GM23338 (cell line): ENCODE results near the gene MYO9A. TPM values are rescaled to one million over a fixed set of nuclear protein-coding genes. Genes with fewer than 3 reads are reported as not detected.

ENCODE experiments used
- ATAC-seq: fragments of 200-7000 bp; cut with Tn5 transposase; 3 replicates; pipeline ENCODE4 v1.9.1; 2020
- DNase-seq: peaks from one replicate; pipeline ENCODE4 v3.0.0-alpha.2; 2015; ENCODE audit warnings: low spot score
- H2AFZ ChIP-seq: fragments of 200-600 bp; sonication (generic); 2 replicates; pipeline ENCODE4 v1.8.0; 2016; ENCODE audit warnings: antibody characterized with exemption, mild to moderate bottlenecking, moderate library complexity
- H3F3A ChIP-seq: fragments of 200-600 bp; sonication (generic); replicated peaks from 2 replicates; pipeline ENCODE4 v1.8.0; 2017; ENCODE audit warnings: antibody characterized with exemption, mixed run types, low read depth
- H3K27ac ChIP-seq: fragments of 200-600 bp; sonication (generic); 2 replicates; pipeline ENCODE4 v1.6.1; 2016; ENCODE audit warnings: low read depth
- H3K27me3 ChIP-seq: fragments of 200-600 bp; sonication (generic); 2 replicates; pipeline ENCODE4 v1.8.0; 2016; ENCODE audit warnings: mild to moderate bottlenecking, mixed run types, moderate library complexity; ENCODE audit not compliant: insufficient read depth
- H3K36me3 ChIP-seq: fragments of 200-600 bp; sonication (generic); 2 replicates; pipeline ENCODE4 v1.8.0; 2016; ENCODE audit warnings: mild to moderate bottlenecking; ENCODE audit not compliant: insufficient read depth
- H3K4me1 ChIP-seq: fragments of 200-600 bp; sonication (generic); 2 replicates; pipeline ENCODE4 v1.8.0; 2016; ENCODE audit warnings: mild to moderate bottlenecking, moderate library complexity; ENCODE audit not compliant: insufficient read depth
- H3K4me2 ChIP-seq: fragments of 200-600 bp; sonication (generic); 2 replicates; pipeline ENCODE4 v1.7.1; 2017; ENCODE audit warnings: mixed run types
- H3K4me3 ChIP-seq: fragments of 200-600 bp; sonication (generic); 2 replicates; pipeline ENCODE4 v1.6.1; 2016; ENCODE audit warnings: mixed run types
- H3K79me2 ChIP-seq: fragments of 200-600 bp; sonication (generic); replicated peaks from 2 replicates; pipeline ENCODE4 v1.8.0; 2017; ENCODE audit warnings: mild to moderate bottlenecking; ENCODE audit not compliant: insufficient read depth
- H3K9me2 ChIP-seq: fragments of 200-600 bp; sonication (generic); 2 replicates; pipeline ENCODE4 v1.8.0; 2017; ENCODE audit not compliant: insufficient read depth
- H4K20me1 ChIP-seq: fragments of 200-600 bp; sonication (generic); replicated peaks from 2 replicates; pipeline ENCODE4 v1.8.0; 2017; ENCODE audit warnings: mild to moderate bottlenecking; ENCODE audit not compliant: insufficient read depth
- H3K27ac Mint-ChIP-seq: 2 replicates; pipeline ENCODE4 v1.8.0; 2020; ENCODE audit warnings: inconsistent platforms, mild to moderate bottlenecking, moderate library complexity, mixed read lengths
- H3K27me3 Mint-ChIP-seq: 3 replicates; pipeline ENCODE4 v1.8.0; 2022; ENCODE audit warnings: low read depth, mild to moderate bottlenecking, moderate library complexity, mixed read lengths, inconsistent platforms; ENCODE audit not compliant: insufficient read depth, poor library complexity
- H3K36me3 Mint-ChIP-seq: 3 replicates; pipeline ENCODE4 v1.8.0; 2021; ENCODE audit warnings: low read depth, mild to moderate bottlenecking, inconsistent platforms, moderate library complexity, mixed read lengths
- H3K4me1 Mint-ChIP-seq: 3 replicates; pipeline ENCODE4 v1.8.0; 2020; ENCODE audit warnings: mild to moderate bottlenecking, inconsistent platforms, mixed read lengths
- H3K4me3 Mint-ChIP-seq: 3 replicates; pipeline ENCODE4 v1.8.0; 2021; ENCODE audit warnings: moderate library complexity, mild to moderate bottlenecking, inconsistent platforms, mixed read lengths
- H3K9me3 Mint-ChIP-seq: 3 replicates; pipeline ENCODE4 v1.8.0; 2020; ENCODE audit warnings: moderate library complexity, mild to moderate bottlenecking, inconsistent platforms, mixed read lengths
- CREB1 ChIP-seq: fragments of 250-450 bp; sonication (Bioruptor Pico); IDR thresholded peaks from 2 replicates; pipeline ENCODE4 v1.5.0; 2020; ENCODE audit warnings: low read depth, mild to moderate bottlenecking, moderate library complexity
- CTCF ChIP-seq, 2 experiments: fragments of 200-600 bp in 1 of 2; sonication (generic) in 1 of 2; conservative IDR thresholded peaks; 2 replicates each; pipeline versions ENCODE4 v1.5.1 to v1.6.1; 2016 to 2017; ENCODE audit warnings: antibody characterized with exemption in 2 of 2, low read depth in 2 of 2, mild to moderate bottlenecking in 2 of 2, moderate library complexity in 1 of 2
- ETS1 ChIP-seq: IDR thresholded peaks from 2 replicates; pipeline ENCODE4 v1.6.1; 2016; ENCODE audit warnings: antibody characterized with exemption
- EZH2 ChIP-seq: fragments of 200-600 bp; sonication (generic); IDR thresholded peaks from one replicate; pipeline ENCODE4 v1.8.0; 2017; ENCODE audit warnings: antibody characterized with exemption, mild to moderate bottlenecking, low read depth; ENCODE audit not compliant: unreplicated experiment
- EZH2phosphoT487 ChIP-seq: fragments of 200-600 bp; sonication (generic); IDR thresholded peaks from one replicate; pipeline ENCODE4 v1.8.1; 2018; ENCODE audit warnings: antibody characterized with exemption; ENCODE audit not compliant: unreplicated experiment
- JUNB ChIP-seq: IDR thresholded peaks from one replicate; pipeline ENCODE4 v1.6.1; 2016; ENCODE audit warnings: antibody characterized with exemption; ENCODE audit not compliant: unreplicated experiment
- NANOG ChIP-seq: IDR thresholded peaks from 2 replicates; pipeline ENCODE4 v1.6.1; 2016; ENCODE audit warnings: antibody characterized with exemption, borderline replicate concordance
- POLR2AphosphoS5 ChIP-seq: IDR thresholded peaks from 2 replicates; pipeline ENCODE4 v1.6.1; 2016; ENCODE audit warnings: antibody characterized with exemption, low read depth
- ZNF114 ChIP-seq: fragments of 250-450 bp; sonication (Bioruptor Pico); IDR thresholded peaks from 2 replicates; pipeline ENCODE4 v1.5.0; 2020; ENCODE audit warnings: mild to moderate bottlenecking, moderate library complexity
- ZNF331 ChIP-seq: fragments of 250-450 bp; sonication (Bioruptor Pico); IDR thresholded peaks from 2 replicates; pipeline ENCODE4 v1.5.0; 2020; ENCODE audit warnings: low read depth, mild to moderate bottlenecking, moderate library complexity
- ZNF462 ChIP-seq: fragments of 250-450 bp; sonication (Bioruptor Pico); IDR thresholded peaks from 2 replicates; pipeline ENCODE4 v1.5.0; 2020; ENCODE audit warnings: mild to moderate bottlenecking, moderate library complexity
- polyA plus RNA-seq: library from polyadenylated mRNA; unstranded; fragments of >200 nt; fragmentation: Nextera tagmentation; extraction: Ambion mirVana; gene quantifications from 2 replicates; pipeline ENCODE4 v1.2.1, GENCODE V29; 2016
- total RNA-seq: library from RNA; depleted of rRNA; stranded (reverse); fragments of >200 nt; shearing (Covaris generic); gene quantifications from 2 replicates; pipeline ENCODE4 v1.2.3, GENCODE V29; 2014

The MYO9A gene
- total and polyA plus RNA-seq, 2 experiments from 2014 or later = 11.6 to 32.8 TPM

DNA sequence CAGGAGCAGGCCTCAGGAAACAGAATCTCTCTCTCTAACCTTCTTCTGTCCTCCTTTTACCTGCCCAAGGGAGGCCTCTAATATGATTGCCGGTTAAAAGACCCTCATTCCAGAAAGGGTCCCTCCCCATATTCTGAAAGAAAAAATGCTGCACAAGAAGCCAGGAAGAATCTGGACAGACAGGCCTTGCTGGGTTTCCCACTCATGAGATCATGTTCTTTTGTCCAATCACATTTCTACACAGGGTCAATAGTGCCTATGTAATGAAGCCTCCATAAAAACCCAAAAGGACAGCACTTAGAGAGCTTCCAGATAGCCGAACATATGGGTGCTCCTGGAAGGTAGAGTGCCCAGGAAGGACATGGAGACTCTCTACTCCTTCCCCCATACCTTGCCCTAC lies 146.0 kb downstream of the MYO9A start:
- Histone ChIP-seq H3F3A (no peaks in the 10 kb centered on the region), H3K27me3 (no peaks in the 10 kb centered on the region), H3K4me2 (no peak overlapping the region), H3K79me2 (no peaks in the 10 kb centered on the region), H3K27ac (no peak overlapping the region), H2AFZ (no peak overlapping the region), H3K4me1 (no peaks in the 10 kb centered on the region), H3K9me2 (no peaks in the 10 kb centered on the region), H3K36me3 (no peaks in the 10 kb centered on the region), H3K4me3 (no peak overlapping the region), H4K20me1 (no peaks in the 10 kb centered on the region)
- H3K36me3 Mint-ChIP-seq = no peaks in the 10 kb centered on the region
- DNase-seq (no peak), ATAC-seq (no peak)
- TF ChIP-seq POLR2AphosphoS5 (no peak), ETS1 (no peak), ZNF114 (CRISPR knock-in tag) (no peak), EZH2phosphoT487 (no peak), JUNB (no peak), EZH2 (no peak)
- no peaks in the 10 kb centered on the region for H3K9me3 Mint-ChIP-seq
- peaks cover 4% of the 10 kb centered on the region; the same call in 1 of the 3 replicates for H3K4me1 Mint-ChIP-seq
- H3K27me3 Mint-ChIP-seq = no peaks in the 10 kb centered on the region
- no peak overlapping the region for H3K27ac Mint-ChIP-seq
- H3K4me3 Mint-ChIP-seq = no peak overlapping the region

DNA sequence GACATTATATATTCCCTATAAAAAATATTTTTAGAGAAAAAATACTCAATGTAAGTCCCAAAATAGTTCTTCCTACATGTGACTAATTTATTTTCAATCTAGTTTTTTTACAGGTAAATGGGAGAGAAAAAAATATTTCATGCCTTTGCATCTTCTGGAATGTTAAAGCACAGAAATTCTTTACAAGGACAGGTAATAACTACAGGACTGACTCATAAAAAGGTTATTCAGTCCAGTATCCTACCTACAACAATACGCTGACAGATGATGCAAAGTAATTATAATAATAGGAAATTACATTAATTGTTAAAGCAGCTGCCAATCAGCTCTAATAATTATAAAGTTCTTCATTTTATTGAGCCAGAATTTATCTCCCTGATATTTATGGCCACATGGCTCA lies 147.5 kb downstream of the MYO9A start:
- no peak for DNase-seq
- no peak overlapping the region for H3K4me3 ChIP-seq
- no peaks in the 10 kb centered on the region for H4K20me1 ChIP-seq
- ATAC-seq = no peak
- Mint-ChIP-seq H3K4me1 (no peaks in the 10 kb centered on the region), H3K27ac (no peak overlapping the region), H3K36me3 (no peaks in the 10 kb centered on the region), H3K27me3 (peaks cover 2% of the 10 kb centered on the region), H3K9me3 (no peaks in the 10 kb centered on the region), H3K4me3 (no peak overlapping the region)
- no peak overlapping the region for H3K4me2 ChIP-seq
- H3K27me3 ChIP-seq = no peaks in the 10 kb centered on the region
- no peak overlapping the region for H2AFZ ChIP-seq
- no peaks in the 10 kb centered on the region for H3K9me2 ChIP-seq
- no peaks in the 10 kb centered on the region for H3F3A ChIP-seq
- H3K36me3 ChIP-seq = no peaks in the 10 kb centered on the region
- H3K27ac ChIP-seq = no peak overlapping the region
- no peaks in the 10 kb centered on the region for H3K4me1 ChIP-seq
- no peaks in the 10 kb centered on the region for H3K79me2 ChIP-seq
- TF ChIP-seq ZNF462 (CRISPR knock-in tag) (no peak), NANOG (no peak), CTCF (conservative IDR thresholded peaks at IDR 0.05; ENCODE audit: low read depth in 2 of 2) (no peak), ETS1 (no peak), CREB1 (no peak), POLR2AphosphoS5 (no peak), ZNF331 (CRISPR knock-in tag) (no peak), EZH2 (no peak), EZH2phosphoT487 (no peak)
